HCT116 (cell line): ENCODE data around the gene STPG3. TPM values are rescaled to one million over a fixed set of nuclear protein-coding genes. Genes with fewer than 3 reads are reported as not detected.

ENCODE experiments used
- ATAC-seq: fragments of 200-7000 bp; cut with Tn5 transposase; 2 replicates; pipeline ENCODE4 v1.9.1; 2020; ENCODE audit warnings: mild to moderate bottlenecking, moderate library complexity
- BruUV-seq: library from RNA; stranded (reverse); fragments of 400-500 nt; replicated peaks from 2 replicates; lab custom pipeline; 2021; lab: Mats Ljungman, UMichigan
- CTCF ChIA-PET: fragments of 300-600 bp; sonication (Branson Sonifier 250); formaldehyde crosslinking; loops from one replicate; lab custom pipeline; 2021; ENCODE audit warnings: antibody characterized with exemption; lab: Charles Lee
- POLR2A ChIA-PET: fragments of 300-600, 350-600 bp; sonication (Branson Sonifier 250); formaldehyde crosslinking; loops from one replicate; lab custom pipeline; 2021; ENCODE audit warnings: antibody characterized with exemption; lab: Charles Lee
- RAD21 ChIA-PET, 2 experiments: fragments of 300-600 bp; sonication (Branson Sonifier 250); formaldehyde crosslinking; loops; one replicate each; lab custom pipeline; 2023; ENCODE audit warnings: low total read pairs in 2 of 2; ENCODE audit not compliant: uncharacterized antibody in 2 of 2, unreplicated experiment in 2 of 2, low non-redundant PET in 1 of 2; lab: Charles Lee
- DNase-seq: peaks from one replicate; pipeline ENCODE4 v3.0.0-alpha.2; 2010; ENCODE audit warnings: low read depth, low spot score
- H2AFZ ChIP-seq: fragments of 200-600 bp; shearing (Covaris generic), sonication (generic); 2 replicates; pipeline ENCODE4 v1.6.1; 2017; ENCODE audit warnings: low read depth, mixed run types, mixed read lengths, antibody characterized with exemption, low read length; ENCODE audit not compliant: poor library complexity, severe bottlenecking
- H3K27ac ChIP-seq: 2 replicates; pipeline ENCODE4 v1.5.1; 2012; ENCODE audit warnings: low read depth, low read length
- H3K27me3 ChIP-seq: fragments of 200-600 bp; sonication (generic); 2 replicates; pipeline ENCODE4 v1.6.1; 2016; ENCODE audit warnings: mixed run types, low read length, mixed read lengths; ENCODE audit not compliant: insufficient read depth
- H3K36me3 ChIP-seq, 2 experiments: fragments of 200-500 bp in 1 of 2; fragments of 200-600 bp in 1 of 2; sonication (Bioruptor generic) in 1 of 2; sonication (generic) in 1 of 2; 2 replicates each; pipeline versions ENCODE4 v1.5.1 to v1.6.1; 2014 to 2016; ENCODE audit warnings: low read length in 2 of 2, inconsistent platforms in 1 of 2, mixed read lengths in 1 of 2, mixed run types in 1 of 2; ENCODE audit not compliant: insufficient read depth in 2 of 2, control insufficient read depth in 1 of 2
- H3K4me1 ChIP-seq, 2 experiments: fragments of 200-600 bp in 1 of 2; sonication (generic) in 1 of 2; 2 replicates each; pipeline versions ENCODE4 v1.5.1 to v1.6.1; 2012 to 2017; ENCODE audit warnings: low read length in 2 of 2, inconsistent platforms in 1 of 2, mild to moderate bottlenecking in 1 of 2, mixed read lengths in 1 of 2, mixed run types in 1 of 2, moderate library complexity in 1 of 2; ENCODE audit not compliant: insufficient read depth in 2 of 2, control insufficient read depth in 1 of 2
- H3K4me2 ChIP-seq: fragments of 200-600 bp; sonication (generic); 2 replicates; pipeline ENCODE4 v1.6.1; 2017; ENCODE audit warnings: mixed run types, low read length, mixed read lengths
- H3K4me3 ChIP-seq, 2 experiments: fragments of 200-600 bp in 1 of 2; sonication (generic) in 1 of 2; replicated peaks in 1 of 2; 2 replicates each; pipeline ENCODE4 v1.5.1; 2011 to 2016; ENCODE audit warnings: low read length in 2 of 2, control low read depth in 1 of 2, low read depth in 1 of 2, mild to moderate bottlenecking in 1 of 2, mixed read lengths in 1 of 2, mixed run types in 1 of 2
- H3K79me2 ChIP-seq: fragments of 200-600 bp; sonication (generic); 2 replicates; pipeline ENCODE4 v1.6.1; 2017; ENCODE audit warnings: mild to moderate bottlenecking, mixed run types, low read length, moderate library complexity, mixed read lengths; ENCODE audit not compliant: insufficient read depth
- H3K9ac ChIP-seq: fragments of 200-600 bp; sonication (generic); 2 replicates; pipeline ENCODE4 v1.6.1; 2016; ENCODE audit warnings: low read length, mixed read lengths
- H3K9me2 ChIP-seq: fragments of 200-600 bp; sonication (generic), shearing (Covaris generic); 2 replicates; pipeline ENCODE4 v1.6.1; 2017; ENCODE audit warnings: mixed run types, mild to moderate bottlenecking, moderate library complexity; ENCODE audit not compliant: insufficient read depth
- H3K9me3 ChIP-seq, 2 experiments: fragments of 200-500 bp in 1 of 2; fragments of 200-600 bp in 1 of 2; sonication (Bioruptor generic) in 1 of 2; sonication (generic) in 1 of 2; 2 replicates each; pipeline ENCODE4 v1.6.1; 2014 to 2017; ENCODE audit warnings: low read length in 2 of 2, mixed read lengths in 2 of 2, inconsistent platforms in 1 of 2, low read depth in 1 of 2, mild to moderate bottlenecking in 1 of 2, mixed run types in 1 of 2, moderate library complexity in 1 of 2; ENCODE audit not compliant: control insufficient read depth in 1 of 2, insufficient read depth in 1 of 2
- H4K20me1 ChIP-seq: fragments of 200-600 bp; sonication (generic), shearing (Covaris generic); 2 replicates; pipeline ENCODE4 v1.6.1; 2017; ENCODE audit warnings: mixed run types, mild to moderate bottlenecking, moderate library complexity; ENCODE audit not compliant: insufficient read depth
- ATF3 ChIP-seq: IDR thresholded peaks from 2 replicates; pipeline ENCODE4 v1.6.1; 2012
- CEBPB ChIP-seq: IDR thresholded peaks from 2 replicates; pipeline ENCODE4 v1.6.1; 2012; ENCODE audit warnings: low read depth
- CTCF ChIP-seq, 3 experiments: fragments of 200-600 bp in 1 of 3; sonication (generic) in 1 of 3; IDR thresholded peaks in 2 of 3; conservative IDR thresholded peaks in 1 of 3; 2 replicates each; pipeline ENCODE4 v1.5.1; 2012 to 2017; ENCODE audit warnings: low read depth in 2 of 3, low read length in 2 of 3, antibody characterized with exemption in 1 of 3, borderline replicate concordance in 1 of 3, control low read depth in 1 of 3, mild to moderate bottlenecking in 1 of 3, mixed read lengths in 1 of 3, mixed run types in 1 of 3, moderate library complexity in 1 of 3; ENCODE audit not compliant: insufficient read depth in 1 of 3
- EGR1 ChIP-seq: IDR thresholded peaks from 2 replicates; pipeline ENCODE4 v1.6.1; 2012; ENCODE audit warnings: low read depth
- ELF1 ChIP-seq: IDR thresholded peaks from 2 replicates; pipeline ENCODE4 v1.6.1; 2012; ENCODE audit warnings: low read depth, borderline replicate concordance
- RAD21 ChIP-seq: IDR thresholded peaks from 2 replicates; pipeline ENCODE4 v1.6.1; 2012; ENCODE audit warnings: low read depth, mild to moderate bottlenecking
- REST ChIP-seq: IDR thresholded peaks from 2 replicates; pipeline ENCODE4 v1.6.1; 2012; ENCODE audit warnings: low read depth
- SP1 ChIP-seq: IDR thresholded peaks from 2 replicates; pipeline ENCODE4 v1.6.1; 2012; ENCODE audit warnings: low read depth
- TCF7L2 ChIP-seq: IDR thresholded peaks from 2 replicates; pipeline ENCODE4 v1.7.0; 2011; ENCODE audit warnings: borderline replicate concordance, inconsistent platforms; ENCODE audit not compliant: insufficient read depth, insufficient read length; ENCODE audit errors: extremely low read depth
- ZBTB33 ChIP-seq: IDR thresholded peaks from 2 replicates; pipeline ENCODE4 v1.6.1; 2011; ENCODE audit warnings: mild to moderate bottlenecking, low read length, moderate library complexity; ENCODE audit not compliant: insufficient replicate concordance; ENCODE audit errors: extremely low read depth
- intact Hi-C: fragments of 100-400 bp; cut with micrococcal nuclease; formaldehyde crosslinking; loops from 2 replicates; pipeline ENCODE4 v1.10.0; 2022
- total RNA-seq: library from RNA; stranded (reverse); gene quantifications from one replicate; pipeline ENCODE4 v1.2.1, GENCODE V29; 2021; ENCODE audit not compliant: unreplicated experiment

Gene STPG3
- total RNA-seq, 1 experiment from 2014 or later = not detected

GRCh38 chr9:137252555-137253506, 1.7 kb downstream of the STPG3 start:
- BruUV-seq = no TSS peak
- intact Hi-C loops = no loop called here

More at GRCh38 chr9:137252555-137253506, 1.7 kb downstream of the STPG3 start:
- no peak for TF ChIP-seq CEBPB
- TF ChIP-seq REST = no peak
- TF ChIP-seq TCF7L2 = no peak
- no peak for TF ChIP-seq SP1
- TF ChIP-seq ATF3 = no peak
- TF ChIP-seq RAD21 = no peak
- TF ChIP-seq ZBTB33 = no peak
- TF ChIP-seq CTCF (IDR thresholded peaks at IDR 0.05 in 2 of 3, conservative IDR thresholded peaks at IDR 0.05 in 1 of 3; ENCODE audit: borderline replicate concordance in 1 of 3, insufficient read depth in 1 of 3, low read depth in 2 of 3, low read length in 2 of 3) = no peak
- TF ChIP-seq EGR1 = no peak
- TF ChIP-seq ELF1 = no peak
- CTCF ChIA-PET = interaction anchor here (1.0 kb wide), 1 partner anchor 16 kb away, joined by 3 read pairs; no protein-coding TSS in a partner anchor
- Histone ChIP-seq H3K79me2 (peaks cover 21% of the 10 kb centered on the region), H3K4me2 (0 out of 2 replicates have a peak overlapping the region, but pooled peaks have one; percentile 9), H3K9me2 (no peaks in the 10 kb centered on the region), H3K9me3 (no peaks in the 10 kb centered on the region), H3K4me1 (peaks cover 21 to 42% of the 10 kb centered on the region in 2 experiments), H4K20me1 (no peaks in the 10 kb centered on the region), H3K4me3 (no peak overlapping the region), H3K36me3 (peaks cover 6 to 13% of the 10 kb centered on the region in 2 experiments; a peak in 3 of 4 replicates), H2AFZ (no peak overlapping the region), H3K27me3 (no peaks in the 10 kb centered on the region), H3K27ac (peak overlapping the region; percentile 91; the same call in 1 of the 2 replicates), H3K9ac (no peak overlapping the region)
- DNase-seq = no peak
- POLR2A ChIA-PET = interaction anchor here (0.9 to 5.9 kb wide), 2 partner anchors 11 to 12 kb away, joined by 3 to 39 read pairs; partner anchors contain the start of gene TUBB4B
- RAD21 ChIA-PET = no interaction called here
- ATAC-seq = peak; percentile 41
